ENCODE data around the gene PAK3. TPM values are rescaled to one million over a fixed set of nuclear protein-coding genes. Genes with fewer than 3 reads are reported as not detected.

Gene PAK3
- total RNA-seq, 2 donors from 2014 or later, result 0.84 to 0.95 TPM

DNA sequence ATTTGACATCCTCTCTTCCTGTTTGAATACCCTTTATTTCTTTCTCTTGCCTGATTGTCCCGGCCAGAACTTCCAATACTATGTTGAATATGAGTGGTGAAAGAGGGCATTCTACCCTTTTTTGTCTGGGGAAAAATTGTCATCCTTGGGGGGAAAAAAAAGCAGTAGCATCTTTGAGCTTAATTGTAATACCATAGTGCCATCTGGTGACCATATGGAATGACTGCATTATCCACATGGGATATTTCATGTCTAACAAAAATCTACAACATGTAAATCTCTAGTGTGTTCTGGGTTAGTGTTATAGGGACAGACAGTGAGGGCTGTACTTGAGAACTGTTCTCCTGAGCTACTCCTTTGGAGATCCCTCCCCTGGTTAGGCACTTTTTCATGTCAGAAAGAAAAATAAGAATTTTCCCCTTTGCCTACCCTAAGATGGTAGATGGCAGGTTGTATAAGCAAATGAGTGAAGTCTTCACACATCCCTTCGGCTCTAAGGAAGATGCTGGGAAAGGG, 148.3 kb downstream of the PAK3 start:
- no peak for DNase-seq
- intact Hi-C loops (cut with DNase I, micrococcal nuclease), result no loop called here
- ATAC-seq, result no peak

DNA sequence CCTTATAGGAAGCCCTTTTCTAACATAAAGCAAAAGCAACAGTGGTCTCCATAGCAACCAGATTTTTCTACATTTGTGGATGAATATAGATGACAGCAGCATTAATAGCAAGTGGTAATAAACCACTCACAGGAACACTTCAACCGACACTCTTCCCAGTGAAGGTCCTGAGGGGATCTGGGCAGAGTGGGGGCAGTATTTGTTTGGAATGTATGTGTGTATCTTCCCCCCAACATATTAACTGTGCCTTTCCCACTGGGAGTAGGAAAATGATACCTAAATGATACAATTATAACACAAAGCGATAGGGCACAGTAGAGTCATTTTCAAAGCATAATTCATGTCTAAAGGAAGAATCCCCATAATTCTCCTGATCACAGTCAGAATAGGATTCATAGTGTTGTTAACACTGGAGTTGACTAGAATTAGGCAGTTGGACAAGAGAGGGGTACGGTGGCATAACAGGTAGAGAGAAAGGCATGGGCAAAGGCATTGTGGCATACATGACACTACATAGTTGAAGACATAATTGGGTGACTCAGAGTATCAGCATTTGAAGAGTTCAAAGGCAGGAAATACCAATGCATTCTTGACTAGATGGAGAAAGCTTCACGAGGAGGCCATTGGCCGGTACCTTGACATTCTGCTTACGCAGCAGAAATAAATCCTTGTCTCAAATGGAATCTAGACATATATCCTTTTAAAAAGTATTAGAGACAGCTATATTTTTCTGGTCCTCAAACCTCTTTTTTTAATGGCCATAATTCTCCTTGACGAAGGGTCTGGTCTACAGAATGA, 159.1 kb downstream of the PAK3 start:
- DNase-seq (no peak), ATAC-seq (no peak)
- intact Hi-C loops (cut with DNase I, micrococcal nuclease), result no loop called here

DNA sequence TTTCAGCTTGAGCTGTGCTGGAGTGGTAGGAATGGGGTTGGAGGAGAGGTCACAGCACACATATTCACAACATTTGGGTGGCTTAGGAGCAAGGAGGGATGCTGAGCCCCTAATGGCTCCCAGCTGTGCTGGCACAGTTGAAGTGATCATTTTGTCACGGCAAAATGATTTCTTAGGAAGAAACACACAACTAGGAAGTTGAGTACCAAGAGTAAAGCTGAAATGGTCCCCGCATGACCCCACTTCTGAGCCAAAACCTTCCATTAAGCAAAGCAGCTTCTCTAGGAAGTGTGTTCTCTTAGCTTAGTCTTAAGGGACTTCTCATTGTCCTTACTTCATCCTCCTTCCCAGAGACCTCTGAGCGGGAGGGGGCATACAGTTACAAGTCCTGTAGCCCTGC, 161.7 kb downstream of the PAK3 start:
- intact Hi-C loops (cut with DNase I, micrococcal nuclease), result no loop called here
- ATAC-seq (no peak), DNase-seq (no peak)

DNA sequence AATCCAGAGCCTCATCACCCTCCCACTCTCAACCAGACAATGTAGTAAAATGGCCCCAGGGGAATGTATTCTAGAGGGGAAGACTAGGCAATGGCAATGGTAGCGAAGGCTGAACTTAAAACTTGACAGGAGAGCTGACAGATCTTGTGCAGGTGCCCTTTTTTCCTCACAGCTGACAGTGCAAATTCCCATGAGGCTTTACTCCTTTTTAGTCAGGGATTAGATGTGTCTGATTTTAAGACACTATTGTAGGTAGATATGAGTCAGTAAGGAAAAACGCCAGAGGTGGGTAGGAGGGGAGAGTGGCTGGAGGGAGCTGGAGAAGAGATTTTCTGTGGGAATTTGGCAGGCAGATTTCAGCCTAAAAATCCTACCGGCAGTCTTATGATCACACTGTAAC, 163.6 kb downstream of the PAK3 start:
- ATAC-seq (no peak), DNase-seq (no peak)
- intact Hi-C loops (cut with DNase I, micrococcal nuclease), result no loop called here

DNA sequence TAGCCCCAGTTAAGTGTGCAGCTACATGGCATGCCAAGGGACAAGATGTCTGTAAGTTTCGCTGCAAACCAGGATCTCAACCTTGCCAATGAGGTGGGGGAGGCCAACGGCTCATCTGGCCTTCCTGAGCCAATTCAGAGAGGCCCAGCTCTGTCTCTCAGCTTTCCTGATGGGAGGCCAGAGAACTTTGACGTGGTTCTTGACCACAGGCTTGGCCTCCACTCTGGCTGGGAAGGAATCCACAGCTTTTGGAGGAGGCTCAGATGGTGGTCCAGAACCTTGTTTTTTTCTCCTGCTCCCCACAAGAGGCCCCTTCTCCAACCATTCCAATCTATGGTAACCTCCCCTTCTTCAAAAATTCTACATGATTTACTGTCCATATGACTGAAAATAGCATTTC, 164.5 kb downstream of the PAK3 start:
- DNase-seq (no peak), ATAC-seq (no peak)
- intact Hi-C loops (cut with DNase I, micrococcal nuclease), result no loop called here

DNA sequence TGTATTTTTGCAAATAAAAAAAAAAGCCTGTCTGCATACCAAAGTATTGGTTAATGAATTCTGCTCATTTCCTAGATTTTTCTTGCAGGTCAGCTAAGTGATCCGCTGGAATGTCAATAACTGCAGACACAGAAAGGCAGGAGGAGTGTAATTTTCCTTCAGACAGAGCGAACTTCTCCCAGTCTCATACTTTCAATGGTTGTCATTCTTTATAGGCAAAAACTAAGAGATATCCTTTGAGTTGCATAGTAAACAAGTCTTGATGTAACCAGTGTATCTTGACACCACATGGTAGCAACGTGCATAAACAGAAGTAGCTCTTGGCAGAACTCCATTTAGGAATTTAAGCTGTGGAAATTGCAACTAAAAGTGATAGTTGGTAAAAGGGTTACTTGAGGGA, 166.1 kb downstream of the PAK3 start:
- ATAC-seq, result no peak
- intact Hi-C loops (cut with DNase I, micrococcal nuclease), result no loop called here
- DNase-seq, result no peak

DNA sequence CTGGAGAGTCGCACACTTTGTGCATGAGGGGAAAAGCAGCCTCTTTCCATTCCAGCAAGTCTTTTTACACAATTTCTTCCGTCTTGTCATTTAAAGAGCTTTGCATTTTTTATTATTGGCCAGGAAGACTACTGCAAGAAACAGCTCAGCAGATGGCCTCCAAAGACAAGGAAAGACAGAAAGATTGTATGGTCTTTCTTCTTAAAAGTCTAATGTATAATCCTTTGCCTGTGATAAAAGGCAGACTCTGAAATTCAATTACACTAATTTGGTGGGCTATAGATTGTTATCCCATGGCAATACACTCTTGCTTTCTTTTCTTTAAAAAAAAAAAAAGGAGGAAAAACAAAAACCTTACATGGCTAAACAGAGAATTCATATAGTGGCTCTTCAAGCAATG, 168.4 kb downstream of the PAK3 start:
- intact Hi-C loops (cut with DNase I, micrococcal nuclease), result no loop called here
- DNase-seq (no peak), ATAC-seq (no peak)

DNA sequence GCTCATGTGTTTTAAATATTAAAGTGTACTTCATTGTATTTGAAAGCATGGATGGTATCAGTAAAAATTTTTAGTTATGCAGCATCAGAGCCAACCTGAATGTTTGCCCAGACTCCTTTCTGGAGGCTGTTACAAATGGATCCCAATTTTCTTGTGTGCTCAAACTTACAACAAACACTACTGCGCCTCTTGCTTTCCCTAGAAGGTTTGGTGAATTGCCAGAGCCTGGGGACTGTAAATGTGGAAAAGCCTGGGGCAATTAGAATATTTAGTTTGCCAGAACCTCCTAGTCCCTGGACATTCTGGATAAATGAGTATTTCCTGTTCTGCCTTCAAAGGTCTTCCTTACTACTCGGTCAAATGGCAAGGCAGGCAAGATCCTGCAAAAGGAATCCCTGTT, 169.5 kb downstream of the PAK3 start:
- DNase-seq, result no peak
- intact Hi-C loops (cut with DNase I, micrococcal nuclease), result no loop called here
- no peak for ATAC-seq

DNA sequence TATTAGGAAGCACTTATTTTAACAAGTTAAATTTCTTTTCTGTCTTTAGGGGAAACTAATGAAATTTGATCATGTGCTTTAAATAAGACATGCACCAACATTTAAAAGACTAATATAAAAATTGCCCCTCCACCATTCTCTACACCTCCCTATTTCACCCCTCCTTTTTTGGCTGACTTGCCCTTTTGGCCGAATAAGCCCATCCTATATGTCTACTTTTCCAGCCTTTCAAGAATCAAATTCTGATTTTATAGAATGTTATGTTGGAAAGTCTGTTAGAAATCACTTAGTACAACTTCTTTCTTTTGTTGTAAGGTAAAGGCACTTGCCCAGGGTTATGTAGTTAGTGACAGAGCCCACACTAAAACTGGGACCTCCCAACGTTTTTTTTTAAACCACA, 172.5 kb downstream of the PAK3 start:
- intact Hi-C loops (cut with DNase I, micrococcal nuclease), result no loop called here
- DNase-seq, result no peak
- no peak for ATAC-seq

DNA sequence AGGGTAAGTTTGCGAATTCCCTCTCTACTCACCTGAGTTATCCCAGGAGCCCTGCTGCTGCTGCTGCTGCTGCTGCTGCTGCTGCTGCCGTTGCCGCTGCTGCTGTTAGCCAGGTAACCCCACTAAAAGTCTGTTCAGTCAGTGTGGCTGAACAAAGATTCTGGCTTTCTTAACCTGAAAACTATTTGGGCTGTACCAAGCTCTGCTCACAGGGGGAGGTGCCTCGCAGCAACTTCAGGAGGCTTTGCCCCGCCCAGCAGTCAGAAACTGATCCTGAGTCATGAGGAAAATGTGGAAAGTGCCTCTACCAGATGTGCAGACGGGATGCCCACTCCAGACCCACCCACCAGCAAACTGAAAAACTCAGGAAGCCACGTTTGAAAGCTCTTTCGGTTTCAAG, 174.3 kb downstream of the PAK3 start, which contains the start of gene CAPN6:
TSS of gene CAPN6 (minus strand) at position 145 of the 400 bp plus-strand sequence. CDS start 6,547 bp downstream, outside the sequence.
- intact Hi-C loops (cut with DNase I, micrococcal nuclease), result no loop called here
- peak; percentile 45 for ATAC-seq
- peak; percentile 21 to 23 for DNase-seq

Other genes with a start within 250 kb of the PAK3 start
- gene CAPN6, start 174.3 kb downstream of the PAK3 start, total RNA-seq, result 1 to 10 TPM; 2.0 to 5.0 TPM